HG03565 (cell line): Measurements from ENCODE around the gene PDCD4.

Experiments
- ATAC-seq: cut with Tn5 transposase; IDR thresholded peaks from one replicate; pipeline ENCODE4 v1.9.1; 2021; ENCODE audit warnings: mild to moderate bottlenecking, moderate library complexity; ENCODE audit not compliant: unreplicated experiment

Gene PDCD4

DNA sequence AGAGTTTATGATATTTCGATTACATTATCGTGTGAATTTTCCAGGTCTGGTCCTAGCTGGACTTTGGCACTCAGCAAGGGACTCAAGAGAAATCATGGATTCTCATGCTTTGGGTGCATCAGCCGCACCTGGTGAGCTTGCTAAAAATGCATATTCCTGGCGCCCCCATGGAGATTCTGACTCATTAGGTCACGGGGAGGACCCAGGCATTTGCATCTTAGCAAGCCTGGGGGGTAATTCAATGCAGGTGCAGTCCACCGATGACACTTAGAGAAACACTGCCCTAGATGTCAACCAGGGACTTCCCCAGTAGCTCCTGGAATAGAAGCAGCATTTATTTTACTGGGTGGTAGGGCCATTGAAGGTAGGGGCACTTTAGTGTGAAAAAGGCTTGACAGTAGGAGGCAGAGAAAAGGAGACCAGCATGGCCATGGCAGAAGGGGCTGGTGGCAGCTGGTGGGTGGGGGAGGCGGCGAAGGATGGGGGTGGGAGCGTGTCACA lies 29.9 kb upstream of the PDCD4 start:
- peak; percentile 72 for ATAC-seq

DNA sequence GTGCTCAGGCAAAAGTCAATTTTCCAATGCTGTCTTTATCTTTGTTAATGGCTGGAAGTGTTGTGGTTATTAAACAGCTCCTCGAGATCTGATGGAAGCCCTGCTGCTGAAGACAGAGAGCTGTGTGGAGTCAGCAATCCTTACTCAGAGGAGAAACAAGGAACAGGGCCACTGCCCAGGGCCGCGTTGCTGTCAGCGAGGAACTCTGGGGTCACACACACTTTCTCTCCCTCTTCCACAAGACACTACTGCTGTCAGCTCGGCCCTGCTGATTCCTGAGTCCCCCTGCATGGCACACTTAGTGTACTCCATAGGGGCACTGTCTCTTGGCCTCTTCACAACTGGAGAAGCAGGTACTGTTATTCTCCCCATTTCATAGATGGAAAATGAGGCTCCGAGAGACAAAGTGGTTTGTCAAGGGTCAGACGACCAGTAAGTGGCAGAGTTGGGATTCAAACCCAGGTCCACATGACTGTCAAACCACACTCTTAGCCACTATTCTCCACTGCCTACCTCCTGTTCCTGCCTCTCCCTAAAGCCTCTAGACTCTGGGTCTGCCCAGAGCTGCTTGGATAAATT lies 29.3 kb upstream of the PDCD4 start:
- no peak for ATAC-seq

DNA sequence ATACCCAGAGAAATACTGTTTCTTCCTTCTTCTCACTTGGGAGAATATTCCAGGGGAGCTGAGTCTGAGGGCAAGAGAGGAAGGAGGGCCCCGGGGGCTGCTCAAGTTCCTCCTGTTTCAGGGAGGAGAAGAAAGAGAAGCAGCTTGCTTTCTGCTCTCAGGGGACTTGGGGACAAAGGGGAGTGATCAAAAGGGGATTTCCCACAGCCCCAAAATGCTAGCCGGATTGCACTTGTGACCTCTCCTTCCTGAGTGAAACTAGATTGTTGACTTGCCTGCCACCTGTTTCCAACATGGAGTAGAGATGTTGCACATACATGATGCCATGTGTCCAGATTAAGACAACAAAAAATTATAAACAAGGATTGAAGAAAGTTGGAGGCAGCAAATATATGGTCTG lies 28.7 kb upstream of the PDCD4 start:
- ATAC-seq = peak; percentile 61

DNA sequence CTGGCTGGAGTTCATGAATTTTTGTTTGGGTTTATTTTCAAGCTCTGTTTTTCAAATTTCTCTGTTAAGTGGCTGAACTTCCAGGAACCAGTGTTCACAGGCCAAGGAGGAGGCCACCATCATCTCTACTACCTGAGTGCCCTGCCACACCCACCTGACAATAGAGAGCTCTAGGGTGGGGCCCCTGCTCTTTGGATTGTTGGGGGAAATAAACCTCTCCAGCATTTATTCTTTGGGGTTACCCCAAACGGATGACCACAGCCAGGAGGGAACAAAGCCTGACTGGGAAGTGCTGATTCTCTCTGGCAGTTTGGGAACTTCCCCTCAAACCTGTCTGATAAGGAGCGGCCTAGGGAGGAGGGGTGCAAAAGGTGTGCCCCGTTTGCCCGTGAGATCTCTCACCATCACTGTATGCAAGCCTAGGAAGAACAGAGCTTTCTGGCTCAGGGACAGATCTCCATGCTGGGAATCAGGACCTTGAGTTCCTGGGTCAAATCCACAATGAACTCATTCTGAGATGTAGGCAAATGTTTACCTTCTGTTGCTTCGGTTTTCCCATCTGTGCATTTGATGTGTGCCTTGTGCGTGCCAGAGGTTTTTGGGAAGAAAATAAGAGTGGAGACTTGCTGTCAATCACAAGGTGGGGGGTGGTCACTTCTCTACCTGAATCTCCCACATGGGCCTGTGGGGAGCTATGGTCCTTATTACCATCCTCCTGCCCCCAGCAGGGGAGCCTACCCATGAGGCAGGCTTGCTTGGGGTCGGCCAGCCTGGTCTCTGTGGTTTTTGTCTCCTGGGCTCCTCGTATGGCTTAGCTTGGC lies 27.7 kb upstream of the PDCD4 start:
- ATAC-seq = no peak

DNA sequence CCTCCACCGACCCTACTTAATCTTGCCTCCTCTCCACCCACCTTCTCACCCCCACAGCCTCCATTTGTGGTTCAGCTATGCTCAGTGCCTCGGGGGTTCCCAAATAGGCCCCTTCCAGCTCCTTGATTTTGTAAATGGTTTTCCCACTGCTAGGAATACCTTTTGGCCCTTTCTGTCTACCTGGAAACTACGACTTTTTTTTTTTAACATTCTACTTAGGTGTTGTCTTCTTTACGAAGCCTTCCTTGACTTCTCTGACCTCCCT lies 27.2 kb upstream of the PDCD4 start:
- ATAC-seq = no peak

- no peak for ATAC-seq
These were observed 26.5 kb upstream of the PDCD4 start for GRCh38 chr10:110845192-110845755.

GRCh38 chr10:110845756-110846620 lies 25.7 kb upstream of the PDCD4 start:
- no peak for ATAC-seq

- no peak for ATAC-seq
These were observed 24.4 kb upstream of the PDCD4 start for GRCh38 chr10:110847374-110847773.

- no peak for ATAC-seq
These were observed 23.6 kb upstream of the PDCD4 start for GRCh38 chr10:110848106-110848505.

- no peak for ATAC-seq
These were observed 21.6 kb upstream of the PDCD4 start for GRCh38 chr10:110850099-110850498.

DNA sequence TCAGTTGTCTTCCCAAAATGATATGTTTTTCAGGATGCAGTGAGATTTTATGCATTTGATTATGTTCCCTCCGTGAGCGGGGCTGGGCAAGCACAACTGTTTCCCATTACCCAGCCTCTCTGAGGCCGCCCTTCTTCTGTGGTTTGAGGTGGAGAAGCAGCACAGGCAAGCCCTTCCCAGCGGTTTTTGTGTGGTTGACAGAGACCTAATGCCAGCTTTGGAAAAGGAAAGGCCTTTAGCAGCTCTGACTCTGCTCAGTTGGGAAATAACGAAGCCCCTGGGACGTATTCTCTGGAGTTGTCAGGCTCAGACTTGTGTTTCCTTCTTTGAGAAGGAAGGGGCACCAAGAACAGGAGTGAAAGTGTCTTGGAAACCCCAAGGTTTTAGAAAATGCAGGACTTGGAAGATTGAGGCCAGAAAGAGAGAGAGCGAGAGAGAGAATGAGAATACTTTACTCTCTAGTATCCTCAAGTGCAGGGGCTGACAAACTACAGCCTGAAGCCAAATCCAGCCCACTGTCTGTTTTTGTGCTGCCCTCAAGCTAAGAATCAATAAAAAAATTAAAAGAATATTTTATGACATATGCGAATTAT lies 20.6 kb upstream of the PDCD4 start:
- no peak for ATAC-seq

- no peak for ATAC-seq
These were observed 19.4 kb upstream of the PDCD4 start for GRCh38 chr10:110852255-110852896.

DNA sequence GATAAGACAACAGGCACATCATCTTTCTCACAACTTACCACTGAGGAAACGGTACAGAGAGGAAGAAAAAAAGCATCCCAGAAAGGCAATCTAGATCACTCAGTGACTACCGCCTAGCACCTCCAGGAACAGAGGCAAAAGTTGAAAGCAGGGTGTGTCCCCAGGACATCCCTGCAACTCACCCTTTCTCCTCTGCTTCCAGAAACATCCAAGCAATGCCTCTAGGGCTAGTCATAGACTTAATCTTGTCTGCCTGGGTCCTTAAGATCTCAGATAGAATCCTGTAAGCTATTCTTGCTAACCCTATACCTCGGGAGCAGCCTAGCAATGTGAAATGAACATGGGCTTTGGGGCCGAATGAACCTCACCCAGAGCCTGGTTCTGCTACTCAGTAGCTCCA lies 18.8 kb upstream of the PDCD4 start:
- no peak for ATAC-seq

- no peak for ATAC-seq
These were observed 17.7 kb upstream of the PDCD4 start for GRCh38 chr10:110853921-110854605.

DNA sequence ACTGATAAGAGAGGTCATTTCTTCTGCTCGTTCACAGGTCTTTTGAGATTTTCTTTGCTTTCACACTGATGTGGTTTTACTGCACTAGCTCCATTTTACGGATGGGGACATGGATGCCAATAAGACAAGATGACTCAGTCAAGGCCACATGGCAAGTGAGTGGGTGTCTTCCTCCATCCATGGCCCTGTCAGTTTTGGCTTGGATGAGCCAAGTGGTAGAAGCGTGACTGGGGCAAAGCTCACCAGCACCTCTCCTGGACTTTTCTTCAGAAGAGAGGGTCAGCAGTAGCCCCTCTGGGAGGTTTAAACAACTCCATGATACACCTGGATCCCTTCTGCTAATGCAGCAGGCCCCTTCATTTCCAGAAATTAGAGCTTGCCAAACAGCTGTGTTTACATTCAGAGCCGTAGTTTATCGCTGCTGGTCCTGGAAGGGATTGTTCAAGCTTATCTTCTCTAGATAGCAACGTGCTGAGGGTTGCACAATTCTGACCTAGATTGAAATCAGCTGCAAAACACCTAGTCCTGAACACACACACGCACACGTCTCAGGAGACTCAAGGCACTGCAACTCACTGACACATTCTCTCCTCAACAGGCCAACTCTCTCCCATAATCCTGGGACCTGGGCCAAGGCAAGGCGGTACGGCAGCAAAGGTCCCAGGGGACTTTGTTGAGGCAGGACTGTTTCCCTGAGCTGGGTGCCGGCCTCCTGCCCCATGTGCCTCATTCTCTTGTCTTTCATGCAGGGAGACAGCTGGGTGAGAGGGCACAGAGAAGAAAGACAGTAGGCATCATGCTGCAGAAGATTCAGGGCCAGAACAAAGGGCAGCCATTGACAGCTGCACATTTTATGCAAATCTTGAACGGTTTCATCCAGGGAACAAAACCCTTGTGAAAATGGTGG lies 14.2 kb upstream of the PDCD4 start:
- ATAC-seq = peak; percentile 30

DNA sequence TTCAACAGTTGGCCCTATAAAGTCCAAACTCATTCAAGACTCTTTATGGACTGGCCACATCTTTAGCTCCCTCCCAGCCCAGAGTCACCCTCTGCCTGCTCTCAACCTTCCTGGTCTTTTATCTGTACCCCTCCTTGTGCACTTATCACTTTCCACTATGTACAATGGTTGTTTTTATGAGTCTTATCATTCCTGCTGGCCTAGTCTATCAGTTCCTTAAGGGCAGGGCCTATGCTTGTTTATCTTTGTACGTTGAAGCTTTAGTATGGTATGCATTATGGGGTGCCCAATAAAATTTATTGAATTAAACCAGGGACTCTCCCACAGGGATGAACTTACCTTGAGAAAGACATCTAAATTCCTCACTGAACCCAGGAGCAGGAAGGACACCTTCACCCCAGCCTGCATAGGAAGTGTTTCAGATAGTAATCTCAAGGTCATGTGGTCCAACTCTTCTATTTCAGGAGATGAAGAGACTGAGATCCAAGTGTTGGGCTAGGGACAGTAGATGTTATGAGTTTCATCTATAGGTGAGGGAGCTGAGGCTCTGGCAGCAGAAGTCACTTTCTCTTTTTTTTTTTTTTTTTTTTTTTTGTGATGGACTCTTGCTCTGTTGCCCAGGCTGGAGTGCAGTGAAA lies 13.3 kb upstream of the PDCD4 start:
- no peak for ATAC-seq

GRCh38 chr10:110859206-110859972 lies 12.3 kb upstream of the PDCD4 start:
- no peak for ATAC-seq

DNA sequence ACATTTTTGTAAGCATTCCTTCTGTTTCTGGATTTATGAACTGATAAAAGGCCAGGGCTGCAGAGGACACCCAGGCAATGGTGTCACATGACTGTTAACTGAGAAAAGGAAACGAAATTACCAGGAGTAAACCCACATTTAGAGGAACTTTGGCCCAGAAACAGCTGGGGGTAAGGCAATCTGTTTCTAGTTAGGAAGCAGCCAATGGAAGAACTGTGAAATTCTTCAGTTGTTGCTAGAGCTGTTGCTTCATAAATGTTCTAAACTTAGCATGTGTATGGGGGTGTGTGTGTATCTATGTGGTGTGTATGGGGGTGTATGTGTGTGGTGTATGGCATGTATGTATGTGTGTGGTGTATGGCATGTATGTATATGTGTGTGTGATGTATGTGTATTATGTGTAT lies 11.8 kb upstream of the PDCD4 start:
- ATAC-seq = no peak
